Right renal pelvis (tissue), 4 donors: ENCODE results near the gene ZW10. TPM values are rescaled to one million over a fixed set of nuclear protein-coding genes. Genes with fewer than 3 reads are reported as not detected.
A peak's percentile ranks its signal among the peaks of the same experiment; 100 is the strongest.
"Not testable (repeated sequence)": the region's sequence is repeated elsewhere in the genome, so short reads cannot be mapped to it uniquely, and the experiment has no call there.

Experiments
- DNase-seq, 4 donors: peaks; one replicate each; pipeline ENCODE4 v3.0.0-alpha.2; 2013; ENCODE audit warnings: low read depth in 4 of 4, low spot score in 3 of 4, missing footprints in 1 of 4
- polyA plus RNA-seq, 4 donors: library from polyadenylated mRNA; unstranded; fragments of 120-200 nt; gene quantifications; one replicate each; pipeline ENCODE4 v1.2.1, GENCODE V29; 2013; ENCODE audit not compliant: insufficient read length in 4 of 4

ZW10 gene
- polyA plus RNA-seq, 4 donors, result 23.1 to 26.9 (median 25.8) TPM

DNA sequence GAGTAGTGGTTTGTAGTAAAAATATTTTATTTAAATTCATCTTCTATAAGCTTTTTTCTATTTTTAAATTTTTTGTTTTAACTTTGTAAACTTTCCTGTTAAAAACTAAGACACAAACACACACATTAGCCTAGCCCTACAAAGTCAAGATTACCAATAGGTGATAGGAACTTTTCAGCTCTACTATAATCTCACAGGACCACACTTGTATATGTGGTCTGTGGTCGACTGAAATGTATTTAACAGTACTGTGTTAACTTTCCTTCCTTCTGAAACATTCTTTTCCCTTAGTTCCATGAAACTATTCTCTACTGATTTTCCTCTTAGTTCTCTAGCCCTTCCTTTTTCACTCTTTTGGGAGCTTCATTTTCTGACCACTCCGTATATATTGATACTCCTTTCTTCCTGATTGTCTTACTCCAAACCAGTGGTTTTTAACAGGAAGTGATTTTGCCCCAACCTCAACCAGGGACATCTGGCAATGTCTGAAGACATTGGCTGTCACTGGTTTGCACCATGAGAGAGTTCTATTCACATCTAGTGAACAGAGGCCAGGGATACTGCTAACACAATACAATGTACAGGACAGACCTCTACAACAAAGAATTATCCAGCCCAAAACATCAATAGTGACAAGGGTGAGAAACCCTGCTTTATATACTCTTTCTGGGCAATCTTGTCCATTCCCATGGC is 8.8 kb downstream of the ZW10 start:
- no peak for DNase-seq

DNA sequence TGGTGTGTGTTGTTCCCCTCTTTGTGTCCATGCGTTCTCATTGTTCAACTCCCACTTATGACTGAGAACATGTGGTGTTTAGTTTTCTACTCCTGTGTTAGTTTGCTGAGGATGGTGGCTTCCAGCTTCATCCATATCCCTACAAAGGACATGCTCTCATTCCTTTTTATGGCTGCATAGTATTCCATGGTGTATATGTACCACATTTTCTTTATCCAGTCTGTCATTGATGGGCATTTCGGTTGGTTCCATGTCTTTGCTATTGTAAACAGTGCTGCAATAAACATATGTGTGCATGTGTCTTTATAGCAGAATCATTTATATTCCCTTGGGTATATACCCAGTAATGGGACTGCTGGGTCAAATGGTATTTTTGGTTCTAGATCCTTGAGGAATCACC is 10.5 kb downstream of the ZW10 start:
- not testable (repeated sequence) for DNase-seq

DNA sequence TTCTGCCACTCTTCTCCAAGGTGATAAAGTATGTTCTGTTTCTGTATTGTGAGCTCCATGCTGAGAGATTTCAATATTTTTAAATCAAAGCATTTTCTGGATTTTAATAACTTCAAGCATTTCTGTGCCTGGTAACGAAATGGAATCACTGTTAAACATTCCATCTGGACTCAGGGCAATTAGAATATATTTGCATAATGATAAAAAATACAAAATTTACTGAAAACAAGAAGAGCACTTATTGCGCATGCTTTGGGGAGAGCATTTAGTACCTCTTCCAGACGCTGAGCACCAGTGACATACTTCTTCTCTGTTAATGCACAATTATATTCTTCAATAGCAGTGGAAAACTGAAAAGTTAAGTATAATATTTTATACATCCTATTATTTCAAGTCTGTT is 13.3 kb downstream of the ZW10 start:
- DNase-seq, result no peak

DNA sequence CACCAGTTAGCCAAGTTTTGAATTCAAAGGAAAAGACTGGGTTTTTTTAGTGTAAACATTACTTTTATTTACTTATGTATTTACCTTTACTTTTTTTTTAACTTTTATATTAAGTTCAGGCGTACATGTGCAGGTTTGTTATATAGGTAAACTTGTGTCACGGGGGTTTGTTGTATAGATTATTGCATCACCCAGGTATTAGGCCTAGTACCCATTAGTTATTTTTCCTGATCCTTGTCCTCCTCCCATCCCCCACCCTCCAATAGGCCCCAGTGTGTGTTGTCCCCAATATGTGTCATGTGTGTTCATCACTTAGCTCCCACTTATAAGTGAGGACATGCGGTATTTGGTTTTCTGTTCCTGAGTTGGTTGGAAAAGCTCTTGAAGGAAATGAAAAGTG is 20.6 kb downstream of the ZW10 start:
- DNase-seq, result no peak

DNA sequence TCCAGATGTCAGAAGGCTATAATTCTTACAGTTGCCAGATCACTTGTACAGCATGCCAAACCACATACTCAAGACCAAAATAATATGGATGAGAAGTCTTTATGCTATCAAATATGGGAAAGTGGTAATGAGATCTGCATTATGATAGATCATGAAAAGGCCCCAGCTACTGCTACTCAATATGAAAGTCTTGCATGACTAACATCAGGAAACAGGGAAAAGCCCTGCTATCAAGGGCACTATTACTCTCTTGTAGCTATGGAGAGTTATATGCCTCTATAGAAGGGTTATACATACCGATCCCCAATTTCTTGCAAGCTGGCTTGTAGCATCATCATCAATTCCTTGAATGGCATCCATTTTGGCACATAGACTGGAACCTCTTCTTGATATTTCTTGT is 37.2 kb downstream of the ZW10 start:
- DNase-seq, result no peak

DNA sequence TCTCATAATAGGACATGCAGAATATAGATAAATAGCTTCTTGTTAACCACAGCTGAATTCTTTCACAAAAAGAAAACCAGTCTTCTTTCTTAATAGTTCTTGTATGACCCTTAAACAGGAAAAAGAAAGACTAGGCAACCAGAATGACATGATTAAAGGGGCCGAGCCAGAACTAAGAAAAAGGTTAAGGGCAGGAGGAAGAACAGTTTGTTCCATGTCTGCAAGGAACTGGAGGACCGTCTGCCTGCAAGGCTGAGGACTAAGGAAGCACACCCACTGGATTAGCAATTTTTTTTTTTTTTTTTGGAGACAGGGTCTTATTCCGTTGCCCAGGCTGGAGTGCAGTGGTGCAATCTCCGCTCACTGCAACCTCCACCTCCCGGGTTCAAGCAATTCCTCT is 41.4 kb downstream of the ZW10 start:
- DNase-seq, result peak in 1 of 4 donors; percentile 1

DNA sequence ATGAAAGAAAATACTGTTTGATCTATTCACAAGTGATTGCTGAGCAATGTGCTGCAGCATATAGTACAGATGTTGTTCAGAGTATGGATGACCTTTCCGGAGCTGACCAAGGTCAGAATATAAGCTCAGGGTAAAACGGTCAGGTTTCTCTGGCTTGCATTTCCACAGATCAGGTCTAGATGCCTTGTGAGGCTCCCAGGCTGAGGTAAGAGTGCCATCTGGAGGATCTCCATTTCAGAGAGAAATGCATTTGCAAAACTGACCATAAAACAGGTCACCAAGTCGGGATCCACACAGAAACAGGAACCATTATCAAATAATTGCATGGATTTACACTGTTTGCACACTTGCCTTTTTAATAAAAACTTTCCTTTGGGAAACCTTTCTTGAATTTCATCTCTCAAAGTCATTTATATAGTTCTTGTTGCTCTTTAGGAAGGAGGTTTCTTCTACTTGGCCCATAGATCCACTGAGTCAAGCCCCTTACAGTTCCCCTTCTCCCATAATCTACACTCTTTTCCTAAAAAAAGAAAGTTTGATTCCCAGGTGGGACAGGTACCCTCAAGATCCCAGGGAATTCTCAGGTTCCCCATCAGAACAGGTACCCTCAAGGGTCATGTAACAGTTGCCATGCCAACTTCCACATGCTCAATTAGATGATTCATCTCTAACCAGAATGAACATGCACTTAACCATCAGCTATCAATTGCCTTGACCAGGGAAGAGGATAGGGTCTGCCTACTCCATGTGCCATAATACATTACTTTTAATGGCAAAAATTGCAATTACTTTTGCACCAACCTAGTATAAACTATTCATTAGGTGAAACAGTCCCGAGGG is 42.4 kb downstream of the ZW10 start:
- peak; percentile 23 to 51 (median 39) for DNase-seq

DNA sequence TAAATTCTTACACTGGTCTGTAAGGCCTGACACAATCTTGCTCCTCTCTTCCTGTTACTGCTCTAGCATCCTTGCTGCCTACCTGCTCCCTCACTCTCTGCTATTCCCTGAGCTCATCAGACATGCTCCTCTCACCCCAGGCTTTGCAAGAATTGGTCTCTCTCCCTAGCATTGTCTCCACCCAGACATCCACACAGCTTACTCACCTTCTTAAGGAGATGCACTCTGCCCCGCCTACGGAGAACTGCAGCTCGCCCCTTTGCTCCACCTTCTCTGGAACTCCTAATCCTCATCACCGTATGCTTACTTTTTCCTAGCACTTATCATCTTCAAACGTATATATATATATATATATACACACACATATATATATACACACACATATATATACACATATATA is 44.0 kb downstream of the ZW10 start:
- no peak for DNase-seq

DNA sequence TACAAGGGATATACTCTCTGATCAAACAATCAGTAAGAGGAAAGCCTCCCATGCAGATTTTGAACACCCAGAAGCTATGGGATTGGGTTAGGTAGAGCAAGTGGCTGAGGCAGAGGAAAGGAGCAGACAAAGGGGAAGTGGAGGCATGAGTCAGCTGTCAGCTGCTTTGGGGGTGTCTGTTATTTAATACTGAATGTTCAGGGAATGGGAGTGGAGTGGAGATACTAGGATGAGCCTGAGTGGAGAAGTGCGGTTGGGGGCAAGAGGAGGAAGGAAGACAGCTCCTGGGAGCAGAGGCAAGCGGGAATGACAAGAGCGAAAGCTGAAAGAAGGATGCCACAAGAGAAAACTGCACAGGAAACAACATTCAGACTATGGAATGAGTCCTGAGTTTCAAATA is 44.7 kb downstream of the ZW10 start:
- no peak for DNase-seq

DNA sequence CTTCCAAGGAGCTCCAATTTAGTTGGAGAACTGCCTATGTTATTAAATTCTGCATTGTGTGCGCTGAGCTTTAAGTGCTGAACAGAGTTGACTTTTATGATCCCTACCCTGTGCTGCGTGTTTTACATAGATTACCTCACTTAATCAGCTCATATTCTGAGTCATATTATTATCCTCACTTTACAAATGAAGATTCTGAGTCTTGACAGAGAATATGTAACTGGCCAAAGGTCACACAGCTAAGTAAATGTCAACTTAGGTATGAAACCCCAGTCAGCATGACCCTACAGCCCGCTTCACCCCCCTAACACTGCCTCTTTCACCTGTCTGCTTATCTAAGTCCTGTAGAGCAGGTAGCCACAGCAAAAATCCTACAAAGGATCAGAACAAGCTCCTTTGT is 47.6 kb downstream of the ZW10 start:
- DNase-seq, result no peak

DNA sequence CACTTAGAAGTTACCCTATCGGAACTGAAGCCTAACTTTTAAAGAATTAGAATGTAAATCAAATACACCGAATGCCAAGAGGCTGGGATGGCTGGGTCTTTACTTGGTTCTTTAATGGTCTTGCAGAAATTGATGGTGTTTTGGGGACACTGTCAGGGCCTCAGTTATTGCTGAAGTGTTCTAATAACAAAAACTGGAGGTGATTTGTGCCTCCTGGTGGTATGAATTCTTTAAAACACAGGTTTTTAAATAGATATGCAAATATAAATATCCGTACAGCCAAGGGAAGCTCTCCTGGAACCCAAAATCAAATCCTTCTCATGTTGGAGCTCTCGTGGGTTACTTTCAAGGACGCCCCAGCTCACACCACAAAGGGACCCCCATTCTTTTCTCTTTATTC is 48.1 kb downstream of the ZW10 start:
- DNase-seq, result no peak

DNA sequence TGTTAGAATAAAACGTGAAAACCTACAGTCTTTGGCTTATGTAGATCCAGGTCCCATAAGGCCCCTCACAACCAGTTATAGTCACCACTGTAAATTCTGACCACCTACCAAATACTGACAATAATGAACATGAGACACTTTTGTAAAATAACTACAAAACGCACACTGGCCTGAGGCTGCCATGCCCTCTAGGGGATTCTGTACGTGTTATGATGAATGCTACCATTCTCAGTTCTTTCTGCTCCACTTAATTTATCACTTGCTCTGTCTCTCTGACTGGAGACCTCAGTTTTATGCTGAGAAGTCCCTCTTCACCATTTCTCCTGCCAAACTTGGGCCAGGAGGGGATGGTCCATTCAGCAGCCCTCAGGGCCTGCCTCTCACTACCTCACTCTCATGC is 48.7 kb downstream of the ZW10 start:
- no peak for DNase-seq

DNA sequence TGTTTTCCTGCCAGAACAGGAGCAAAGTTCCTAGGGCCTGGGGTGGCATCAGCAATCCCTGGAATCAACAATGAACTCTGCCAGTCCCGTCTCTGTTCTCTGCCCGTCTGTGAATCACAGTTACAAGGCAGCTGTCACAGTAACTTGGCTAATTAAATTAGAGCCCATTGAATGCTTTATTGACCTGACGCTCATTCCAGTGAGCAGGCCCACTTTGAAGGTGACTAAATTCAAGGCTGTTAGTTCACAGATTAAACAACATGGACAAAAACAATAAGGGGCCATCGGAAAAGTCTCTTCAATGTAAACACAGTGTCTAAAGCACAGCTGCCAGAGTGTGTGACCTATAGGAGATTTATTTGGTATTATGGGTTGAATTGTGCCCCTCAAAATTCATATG is 49.7 kb downstream of the ZW10 start:
- no peak for DNase-seq

DNA sequence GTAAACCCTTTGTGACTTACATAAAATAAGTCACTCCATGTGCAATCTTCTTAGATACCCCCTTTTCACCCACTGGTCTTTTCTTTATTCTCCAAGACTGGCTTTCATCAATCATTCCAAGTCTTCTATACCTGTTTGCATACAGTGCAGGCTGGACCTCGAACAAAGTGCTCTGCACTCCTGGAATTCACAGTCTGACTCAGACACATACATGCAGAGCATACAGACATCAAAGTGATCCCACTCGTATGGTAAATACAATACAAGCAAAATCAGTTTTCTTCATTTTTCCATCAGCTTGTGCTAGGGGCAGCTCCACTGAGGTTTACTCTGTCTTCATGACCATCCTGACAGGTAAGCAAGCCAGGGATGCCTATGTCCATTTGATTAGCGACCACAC is 50.6 kb downstream of the ZW10 start:
- no peak for DNase-seq

DNA sequence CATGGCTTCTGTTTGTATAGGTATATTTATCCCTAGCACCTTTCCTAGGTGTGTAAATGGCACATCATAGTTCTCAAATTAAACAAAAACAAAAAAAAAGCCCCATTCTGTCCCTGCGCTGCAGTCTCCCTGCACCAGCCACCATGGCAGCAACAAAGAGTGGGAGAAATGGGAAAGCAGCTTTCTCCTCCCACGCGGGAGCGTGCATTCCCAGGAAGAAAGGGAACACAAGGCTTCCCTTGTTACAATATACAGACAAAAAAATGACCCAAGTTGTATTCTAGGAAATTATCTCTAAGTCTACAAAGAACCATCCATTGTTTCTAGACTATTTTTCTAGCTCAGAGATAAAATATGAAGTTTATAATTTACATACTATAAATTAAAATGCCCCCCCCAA is 51.3 kb downstream of the ZW10 start:
- no peak for DNase-seq

DNA sequence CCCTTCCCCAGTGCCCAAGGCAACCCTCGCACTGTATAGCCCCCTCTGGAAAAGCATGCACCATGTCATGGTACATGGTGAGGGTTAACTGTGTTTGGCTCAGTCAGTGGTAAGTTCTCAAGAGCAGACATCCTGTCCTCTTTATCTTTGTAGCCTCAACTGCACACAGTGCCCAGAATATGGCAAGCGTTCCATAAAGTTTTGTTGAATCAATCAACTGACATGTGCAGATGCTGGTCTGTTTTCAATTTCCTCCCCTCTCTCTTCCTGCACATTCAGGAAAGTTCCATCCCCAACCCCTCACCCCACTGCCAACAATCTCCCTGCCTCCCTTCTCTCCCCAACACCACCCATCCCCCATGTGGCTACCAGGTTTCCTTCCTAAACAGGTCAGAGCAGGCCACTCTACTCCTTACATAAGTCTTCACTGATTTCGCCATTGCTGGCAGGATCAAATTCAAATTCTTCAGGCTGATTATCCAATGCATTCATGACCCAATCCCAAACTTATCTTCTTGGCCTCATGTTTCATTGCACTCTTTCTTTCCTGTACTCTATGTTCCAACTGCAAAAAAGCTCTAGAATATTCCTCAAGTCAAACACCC is 51.9 kb downstream of the ZW10 start:
- DNase-seq, result no peak

DNA sequence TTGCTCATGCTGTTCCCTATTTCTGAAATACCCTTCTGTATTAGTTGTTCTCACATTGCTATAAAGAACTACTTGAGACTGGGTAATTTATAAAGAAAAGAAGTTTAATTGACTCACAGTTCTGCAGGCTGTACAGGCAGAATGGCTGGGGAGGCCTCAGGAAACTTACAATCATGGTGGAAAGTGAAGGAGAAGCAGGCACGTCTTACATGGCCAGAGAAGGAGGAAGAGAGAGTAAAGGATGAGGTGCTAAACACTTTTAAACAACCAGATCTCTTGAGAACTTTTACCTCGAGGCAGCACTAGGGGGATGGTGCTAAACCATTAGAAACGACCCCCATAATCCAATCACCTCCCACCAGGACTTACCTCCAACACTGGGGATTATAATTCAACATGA is 53.0 kb downstream of the ZW10 start:
- DNase-seq, result not testable (repeated sequence)

DNA sequence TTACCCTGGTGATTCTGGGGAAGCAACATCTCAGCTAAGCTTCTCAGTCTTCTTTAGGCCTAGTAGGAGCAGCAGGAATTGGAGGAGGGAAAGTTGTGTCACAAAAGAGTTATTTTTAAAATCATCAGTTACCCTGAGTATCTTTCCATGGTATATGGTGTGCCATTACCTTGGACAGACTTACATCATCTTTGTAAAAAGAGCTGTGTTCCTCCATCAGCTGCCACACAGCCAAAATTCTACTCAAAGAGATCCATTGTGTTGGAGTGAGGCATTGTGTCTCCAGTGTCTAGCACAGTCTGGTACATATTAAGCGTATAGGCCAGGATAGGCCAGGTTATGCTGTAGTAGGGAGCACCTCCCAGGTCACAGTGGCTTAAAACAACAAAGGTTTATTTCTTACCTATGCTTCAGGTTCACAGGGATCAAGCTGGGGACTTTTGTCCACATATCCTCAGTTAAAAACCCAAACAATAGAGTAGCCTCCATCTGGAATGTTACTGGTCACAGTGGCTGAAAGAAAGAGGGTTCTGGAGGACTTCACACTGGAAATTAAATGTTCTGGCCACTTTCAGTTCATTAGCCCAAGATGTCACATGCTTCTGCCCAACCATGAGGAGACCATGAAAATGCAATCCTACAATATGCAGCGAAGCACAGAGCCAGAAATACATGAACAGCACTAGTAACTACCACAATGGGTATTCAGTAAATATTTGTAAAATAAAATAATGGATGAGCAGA is 57.4 kb downstream of the ZW10 start:
- no peak for DNase-seq

DNA sequence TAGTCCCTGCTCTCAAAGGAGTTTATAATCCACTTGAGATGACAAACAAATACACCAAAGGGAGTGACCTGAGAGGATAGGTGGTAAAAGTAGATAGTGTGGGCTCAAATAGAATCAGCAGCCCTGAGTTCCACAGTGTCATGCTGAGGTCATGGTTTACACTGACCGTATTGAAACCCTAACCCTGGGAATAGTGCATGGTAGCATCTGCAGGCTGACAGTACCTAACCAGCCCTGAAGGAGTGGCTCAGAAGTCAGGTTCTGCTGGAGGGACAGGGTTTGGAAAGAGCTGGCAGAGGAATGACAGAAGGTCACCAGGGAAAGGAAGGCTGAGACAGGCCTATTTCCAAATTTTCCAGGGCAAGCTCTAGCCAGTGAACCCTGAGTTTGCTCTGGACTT is 58.2 kb downstream of the ZW10 start:
- no peak for DNase-seq

DNA sequence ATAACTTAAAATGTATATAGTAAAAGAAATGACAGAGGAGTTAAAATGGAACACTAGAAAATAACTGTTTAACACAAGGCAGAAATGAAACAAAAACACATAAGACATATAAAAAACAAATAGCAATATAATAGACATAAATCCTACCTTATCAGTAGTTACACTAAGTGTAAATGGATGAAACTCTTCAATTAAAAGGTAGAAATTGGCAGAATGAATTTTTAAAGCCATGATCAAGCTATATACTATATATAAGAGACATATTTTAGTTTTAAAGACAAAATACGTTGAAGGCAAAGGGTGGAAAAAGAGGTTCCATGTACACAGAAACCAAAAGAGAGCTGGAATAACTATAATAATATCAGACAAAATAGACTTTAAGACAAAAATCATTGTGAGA is 62.5 kb downstream of the ZW10 start:
- DNase-seq, result no peak
